ENCODE data around the gene ENPP1. TPM values are rescaled to one million over a fixed set of nuclear protein-coding genes. Genes with fewer than 3 reads are reported as not detected.
A peak's percentile ranks its signal among the peaks of the same experiment; 100 is the strongest.

Gene ENPP1
- total RNA-seq, 1 donor from 2014 or later, result 7.1 TPM

DNA sequence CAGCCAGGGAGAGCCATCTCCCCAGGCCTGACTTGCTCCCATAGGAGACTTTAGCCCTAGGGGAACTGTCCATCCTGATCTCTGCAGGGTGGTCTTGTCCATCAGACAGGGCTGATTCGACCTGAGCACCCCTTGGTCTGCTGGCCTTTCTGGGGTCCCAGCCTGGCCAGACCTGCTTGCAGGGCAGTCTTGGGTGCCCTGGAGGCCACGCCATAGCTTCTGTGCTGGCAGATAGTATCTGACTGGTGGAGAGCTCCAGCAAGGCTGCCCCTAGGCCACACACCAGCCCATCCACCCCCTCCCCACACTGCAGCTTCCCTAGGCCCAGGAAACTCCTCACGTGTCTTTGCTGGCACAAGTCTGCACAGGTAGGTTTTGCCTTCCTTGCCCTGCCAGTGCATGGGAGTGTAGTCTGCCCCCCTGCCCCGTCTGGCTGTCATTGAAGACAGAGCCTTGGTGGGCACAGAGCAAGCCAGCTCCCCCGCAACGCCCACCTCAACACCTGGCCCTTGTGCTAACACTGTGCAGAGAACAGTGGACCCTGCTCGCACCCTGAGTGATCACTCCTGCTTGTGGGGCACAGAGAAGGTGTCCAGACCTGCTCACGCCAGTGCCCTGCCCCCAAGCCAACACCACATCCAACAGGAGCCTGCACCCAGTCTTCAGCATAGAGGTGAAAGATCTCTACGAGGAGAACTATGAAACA, 111.0 kb downstream of the ENPP1 start:
- peaks cover 7% of the 10 kb centered on the region for H3K4me1 ChIP-seq (ENCODE audit: insufficient read depth, low read length)
- H3K4me2 ChIP-seq (ENCODE audit: low read length), result no peak overlapping the region
- no peaks in the 10 kb centered on the region for H4K20me1 ChIP-seq (ENCODE audit: insufficient read depth, low read length)
- no peaks in the 10 kb centered on the region for H3K9me3 ChIP-seq (ENCODE audit: insufficient read depth, low read depth, low read length)
- Mint-ChIP-seq H3K27me3 (ENCODE audit: low read depth, unreplicated experiment) (no peaks in the 10 kb centered on the region), H3K27ac (ENCODE audit: unreplicated experiment) (no peak overlapping the region), H3K4me1 (ENCODE audit: low read depth, unreplicated experiment) (peaks cover 15% of the 10 kb centered on the region), H3K4me3 (ENCODE audit: unreplicated experiment) (no peak overlapping the region), H3K9me3 (ENCODE audit: unreplicated experiment) (peaks cover 8% of the 10 kb centered on the region), H3K36me3 (ENCODE audit: low read depth, unreplicated experiment) (no peaks in the 10 kb centered on the region)
- TF ChIP-seq, protein P1, sequence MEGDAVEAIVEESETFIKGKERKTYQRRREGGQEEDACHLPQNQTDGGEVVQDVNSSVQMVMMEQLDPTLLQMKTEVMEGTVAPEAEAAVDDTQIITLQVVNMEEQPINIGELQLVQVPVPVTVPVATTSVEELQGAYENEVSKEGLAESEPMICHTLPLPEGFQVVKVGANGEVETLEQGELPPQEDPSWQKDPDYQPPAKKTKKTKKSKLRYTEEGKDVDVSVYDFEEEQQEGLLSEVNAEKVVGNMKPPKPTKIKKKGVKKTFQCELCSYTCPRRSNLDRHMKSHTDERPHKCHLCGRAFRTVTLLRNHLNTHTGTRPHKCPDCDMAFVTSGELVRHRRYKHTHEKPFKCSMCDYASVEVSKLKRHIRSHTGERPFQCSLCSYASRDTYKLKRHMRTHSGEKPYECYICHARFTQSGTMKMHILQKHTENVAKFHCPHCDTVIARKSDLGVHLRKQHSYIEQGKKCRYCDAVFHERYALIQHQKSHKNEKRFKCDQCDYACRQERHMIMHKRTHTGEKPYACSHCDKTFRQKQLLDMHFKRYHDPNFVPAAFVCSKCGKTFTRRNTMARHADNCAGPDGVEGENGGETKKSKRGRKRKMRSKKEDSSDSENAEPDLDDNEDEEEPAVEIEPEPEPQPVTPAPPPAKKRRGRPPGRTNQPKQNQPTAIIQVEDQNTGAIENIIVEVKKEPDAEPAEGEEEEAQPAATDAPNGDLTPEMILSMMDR (IDR thresholded peaks at IDR 0.05; ENCODE audit: insufficient read depth, low read depth, low read length), result no peak
- no peak for TF ChIP-seq EZH2 (IDR thresholded peaks at IDR 0.05; ENCODE audit: insufficient read depth, low read length)
- no peak overlapping the region for H3K9ac ChIP-seq (ENCODE audit: low read length)
- FAIRE-seq (no peak), DNase-seq (ENCODE audit: low read depth) (no peak)
- H2AFZ ChIP-seq (ENCODE audit: low read depth, low read length), result no peak overlapping the region
- H3K27me3 ChIP-seq (ENCODE audit: insufficient read depth, low read length), result no peaks in the 10 kb centered on the region
- no peak overlapping the region for H3K27ac ChIP-seq (ENCODE audit: low read depth, low read length)
- H3K36me3 ChIP-seq (ENCODE audit: insufficient read depth, low read length), result no peaks in the 10 kb centered on the region
- no peaks in the 10 kb centered on the region for H3K79me2 ChIP-seq (ENCODE audit: insufficient read depth, low read length)
- H3K4me3 ChIP-seq (ENCODE audit: insufficient read depth, low read depth, low read length), result no peak overlapping the region

DNA sequence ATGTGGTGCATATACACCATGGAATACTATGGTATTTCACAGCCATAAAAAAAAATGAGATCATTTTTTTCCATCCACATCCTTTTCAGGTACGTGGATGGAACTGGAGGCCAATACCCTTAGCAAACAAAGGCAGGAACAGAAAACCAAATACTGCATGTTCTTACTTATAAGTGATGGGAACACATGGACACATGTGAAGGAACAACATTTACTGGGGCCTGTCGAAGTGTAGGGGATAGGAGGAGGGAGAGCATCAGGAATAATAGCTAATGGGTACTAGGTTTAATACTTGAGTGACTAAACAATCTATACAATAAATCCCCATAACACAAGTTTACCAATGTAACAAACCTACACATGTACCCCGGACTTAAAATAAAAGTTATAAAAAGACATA, 112.8 kb downstream of the ENPP1 start:
- no peaks in the 10 kb centered on the region for H4K20me1 ChIP-seq (ENCODE audit: insufficient read depth, low read length)
- no peak overlapping the region for H3K4me3 Mint-ChIP-seq (ENCODE audit: unreplicated experiment)
- TF ChIP-seq, protein P1 (IDR thresholded peaks at IDR 0.05; ENCODE audit: insufficient read depth, low read depth, low read length), result no peak
- TF ChIP-seq EZH2 (IDR thresholded peaks at IDR 0.05; ENCODE audit: insufficient read depth, low read length), result no peak
- no peak overlapping the region for H3K27ac Mint-ChIP-seq (ENCODE audit: unreplicated experiment)
- H3K27ac ChIP-seq (ENCODE audit: low read depth, low read length), result no peak overlapping the region
- H3K79me2 ChIP-seq (ENCODE audit: insufficient read depth, low read length), result no peaks in the 10 kb centered on the region
- FAIRE-seq (no peak), DNase-seq (ENCODE audit: low read depth) (no peak)
- no peaks in the 10 kb centered on the region for H3K27me3 Mint-ChIP-seq (ENCODE audit: low read depth, unreplicated experiment)
- H3K4me3 ChIP-seq (ENCODE audit: insufficient read depth, low read depth, low read length), result no peak overlapping the region
- peaks cover 14% of the 10 kb centered on the region for H3K4me1 Mint-ChIP-seq (ENCODE audit: low read depth, unreplicated experiment)
- H3K9ac ChIP-seq (ENCODE audit: low read length), result no peak overlapping the region
- no peaks in the 10 kb centered on the region for H3K36me3 Mint-ChIP-seq (ENCODE audit: low read depth, unreplicated experiment)
- H3K36me3 ChIP-seq (ENCODE audit: insufficient read depth, low read length), result no peaks in the 10 kb centered on the region
- no peaks in the 10 kb centered on the region for H3K27me3 ChIP-seq (ENCODE audit: insufficient read depth, low read length)
- peaks cover 7% of the 10 kb centered on the region for H3K4me1 ChIP-seq (ENCODE audit: insufficient read depth, low read length)
- H3K9me3 ChIP-seq (ENCODE audit: insufficient read depth, low read depth, low read length), result no peaks in the 10 kb centered on the region
- H3K4me2 ChIP-seq (ENCODE audit: low read length), result no peak overlapping the region
- H3K9me3 Mint-ChIP-seq (ENCODE audit: unreplicated experiment), result peaks cover 10% of the 10 kb centered on the region
- H2AFZ ChIP-seq (ENCODE audit: low read depth, low read length), result no peak overlapping the region

DNA sequence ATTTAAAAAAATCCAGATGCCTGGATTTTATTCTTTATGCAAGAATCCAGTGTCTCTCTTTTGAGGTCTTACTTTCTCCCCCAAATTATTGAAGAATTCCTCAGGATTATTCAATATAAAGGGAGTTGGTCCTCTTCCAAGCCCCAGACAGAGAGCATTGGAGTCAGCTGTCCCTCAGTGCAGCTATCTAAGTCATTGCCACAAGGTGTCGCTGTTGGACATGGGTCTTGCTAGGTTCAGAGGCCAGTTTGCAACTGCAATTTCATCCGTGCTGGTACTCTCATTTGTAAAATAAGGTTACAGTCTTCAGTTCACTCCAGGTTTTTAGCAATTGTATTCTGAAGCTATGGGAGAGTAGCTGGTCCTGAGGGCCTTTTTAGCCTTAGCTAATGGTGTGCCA, 115.5 kb downstream of the ENPP1 start:
- H3K79me2 ChIP-seq (ENCODE audit: insufficient read depth, low read length), result no peaks in the 10 kb centered on the region
- no peaks in the 10 kb centered on the region for H3K36me3 Mint-ChIP-seq (ENCODE audit: low read depth, unreplicated experiment)
- no peak overlapping the region for H3K4me3 Mint-ChIP-seq (ENCODE audit: unreplicated experiment)
- DNase-seq (ENCODE audit: low read depth) (peak; percentile 32), FAIRE-seq (peak; percentile 26)
- TF ChIP-seq, protein P1 (IDR thresholded peaks at IDR 0.05; ENCODE audit: insufficient read depth, low read depth, low read length), result peak; percentile 61
- no peak for TF ChIP-seq EZH2 (IDR thresholded peaks at IDR 0.05; ENCODE audit: insufficient read depth, low read length)
- no peaks in the 10 kb centered on the region for H3K27me3 ChIP-seq (ENCODE audit: insufficient read depth, low read length)
- no peaks in the 10 kb centered on the region for H3K4me1 Mint-ChIP-seq (ENCODE audit: low read depth, unreplicated experiment)
- peaks cover 5% of the 10 kb centered on the region for H3K4me1 ChIP-seq (ENCODE audit: insufficient read depth, low read length)
- no peaks in the 10 kb centered on the region for H3K9me3 ChIP-seq (ENCODE audit: insufficient read depth, low read depth, low read length)
- H3K9me3 Mint-ChIP-seq (ENCODE audit: unreplicated experiment), result peaks cover 10% of the 10 kb centered on the region
- H3K4me2 ChIP-seq (ENCODE audit: low read length), result no peak overlapping the region
- H3K27ac Mint-ChIP-seq (ENCODE audit: unreplicated experiment), result no peak overlapping the region
- no peak overlapping the region for H3K9ac ChIP-seq (ENCODE audit: low read length)
- no peaks in the 10 kb centered on the region for H4K20me1 ChIP-seq (ENCODE audit: insufficient read depth, low read length)
- H3K27ac ChIP-seq (ENCODE audit: low read depth, low read length), result no peak overlapping the region
- H3K4me3 ChIP-seq (ENCODE audit: insufficient read depth, low read depth, low read length), result no peak overlapping the region
- H3K27me3 Mint-ChIP-seq (ENCODE audit: low read depth, unreplicated experiment), result no peaks in the 10 kb centered on the region
- no peaks in the 10 kb centered on the region for H3K36me3 ChIP-seq (ENCODE audit: insufficient read depth, low read length)
- H2AFZ ChIP-seq (ENCODE audit: low read depth, low read length), result no peak overlapping the region
